H1 (cell line): ENCODE data around the gene CCDC91. TPM values are rescaled to one million over a fixed set of nuclear protein-coding genes. Genes with fewer than 3 reads are reported as not detected.

Experiments used
- CTCF ChIA-PET: fragments of 300-600 bp; sonication (Branson Sonifier 250); formaldehyde crosslinking; loops from one replicate; lab custom pipeline; 2021; ENCODE audit not compliant: partially characterized antibody; lab: Charles Lee
- POLR2A ChIA-PET: fragments of 300-600 bp; sonication (Branson Sonifier 250); formaldehyde crosslinking; loops from one replicate; lab custom pipeline; 2021; ENCODE audit warnings: inconsistent platforms; ENCODE audit not compliant: partially characterized antibody; lab: Charles Lee
- DNase-seq, 2 experiments: peaks; one replicate each; pipeline versions ENCODE4 v3.0.0 to v3.0.0-alpha.2; 2010 to 2022; ENCODE audit warnings: low spot score in 2 of 2, low read depth in 1 of 2, mixed read lengths in 1 of 2
- FAIRE-seq: peaks from 2 replicates; lab custom pipeline; 2011; peaks lifted over from hg19 to GRCh38; lab: Jason Lieb, UNC
- H2AFZ ChIP-seq: 2 replicates; pipeline ENCODE4 v1.8.1; 2012; ENCODE audit warnings: low read length, inconsistent platforms
- H2AK5ac ChIP-seq: 2 replicates; pipeline ENCODE4 v1.6.1; 2013; ENCODE audit warnings: low read depth, low read length
- H2BK120ac ChIP-seq: replicated peaks from 2 replicates; pipeline ENCODE3; 2013; ENCODE audit warnings: low read depth, low read length, inconsistent platforms
- H2BK12ac ChIP-seq: 2 replicates; pipeline ENCODE4 v1.6.1; 2013; ENCODE audit warnings: low read depth, low read length
- H2BK15ac ChIP-seq: 2 replicates; pipeline ENCODE4 v1.6.1; 2013; ENCODE audit warnings: low read length
- H2BK20ac ChIP-seq: 2 replicates; pipeline ENCODE4 v1.6.1; 2013; ENCODE audit warnings: low read length
- H2BK5ac ChIP-seq: 2 replicates; pipeline ENCODE4 v1.6.1; 2013; ENCODE audit warnings: low read depth, low read length
- H3K14ac ChIP-seq: 2 replicates; pipeline ENCODE4 v1.6.1; 2013; ENCODE audit warnings: inconsistent platforms; ENCODE audit not compliant: insufficient read length
- H3K18ac ChIP-seq: 2 replicates; pipeline ENCODE4 v1.6.1; 2013; ENCODE audit warnings: low read length; ENCODE audit errors: extremely low read depth
- H3K23ac ChIP-seq: 2 replicates; pipeline ENCODE4 v1.6.1; 2013; ENCODE audit warnings: inconsistent platforms; ENCODE audit not compliant: insufficient read length
- H3K23me2 ChIP-seq: 2 replicates; pipeline ENCODE4 v1.6.1; 2013; ENCODE audit warnings: low read depth, low read length
- H3K27ac ChIP-seq: 2 replicates; pipeline ENCODE4 v1.6.1; 2011; ENCODE audit warnings: low read depth, low read length, inconsistent platforms
- H3K27me3 ChIP-seq, 4 experiments: replicated peaks in 1 of 4; 1 replicate in 1 of 4; 2 replicates in 3 of 4; pipeline versions ENCODE4 v1.6.1 to v1.8.1; 2011 to 2013; ENCODE audit warnings: low read length in 3 of 4, mild to moderate bottlenecking in 3 of 4, inconsistent platforms in 2 of 4, mixed read lengths in 2 of 4, moderate library complexity in 1 of 4; ENCODE audit not compliant: control insufficient read depth in 3 of 4, insufficient read depth in 3 of 4; ENCODE audit errors: extremely low read depth in 1 of 4
- H3K36me3 ChIP-seq, 4 experiments: 2 replicates each; pipeline versions ENCODE4 v1.6.1 to v1.8.1; 2011 to 2013; ENCODE audit warnings: mild to moderate bottlenecking in 4 of 4, low read length in 3 of 4, moderate library complexity in 2 of 4, control low read depth in 1 of 4, inconsistent platforms in 1 of 4; ENCODE audit not compliant: insufficient read depth in 4 of 4, control insufficient read depth in 2 of 4
- H3K4ac ChIP-seq: replicated peaks from 2 replicates; pipeline ENCODE3; 2013; ENCODE audit warnings: low read length, low read depth, mixed read lengths, inconsistent platforms; ENCODE audit not compliant: insufficient read length
- H3K4me1 ChIP-seq, 4 experiments: replicated peaks in 1 of 4; 1 replicate in 1 of 4; 2 replicates in 3 of 4; pipeline versions ENCODE4 v1.6.1 to v1.8.1; 2011 to 2013; ENCODE audit warnings: low read length in 3 of 4, inconsistent platforms in 2 of 4, mixed read lengths in 1 of 4; ENCODE audit not compliant: insufficient read depth in 4 of 4, control insufficient read depth in 3 of 4
- H3K4me2 ChIP-seq, 2 experiments: 2 replicates each; pipeline versions ENCODE4 v1.6.1 to v1.8.1; 2011 to 2013; ENCODE audit warnings: low read depth in 2 of 2, low read length in 2 of 2, control low read depth in 1 of 2, inconsistent platforms in 1 of 2, mild to moderate bottlenecking in 1 of 2; ENCODE audit not compliant: insufficient read depth in 1 of 2
- H3K4me3 ChIP-seq, 4 experiments: fragments of 200-600, 300-600 bp in 1 of 4; sonication (generic), shearing (Covaris generic), sonication (Bioruptor Twin) in 1 of 4; 2 replicates each; pipeline versions ENCODE4 v1.5.1 to v1.8.1; 2011 to 2016; ENCODE audit warnings: low read length in 4 of 4, low read depth in 3 of 4, control low read depth in 2 of 4, inconsistent platforms in 2 of 4, mild to moderate bottlenecking in 2 of 4, mixed read lengths in 1 of 4, moderate library complexity in 1 of 4; ENCODE audit not compliant: insufficient read depth in 2 of 4; ENCODE audit errors: extremely low read depth in 1 of 4
- H3K56ac ChIP-seq: replicated peaks from 2 replicates; pipeline ENCODE3; 2013; ENCODE audit warnings: low read depth, mild to moderate bottlenecking, mixed read lengths, low read length, inconsistent platforms; ENCODE audit not compliant: insufficient read length
- H3K79me1 ChIP-seq: 2 replicates; pipeline ENCODE4 v1.6.1; 2013; ENCODE audit warnings: low read depth, low read length, control low read depth
- H3K79me2 ChIP-seq, 2 experiments: 2 replicates each; pipeline versions ENCODE4 v1.6.1 to v1.8.1; 2012 to 2013; ENCODE audit warnings: low read length in 2 of 2, mild to moderate bottlenecking in 2 of 2, inconsistent platforms in 1 of 2; ENCODE audit not compliant: insufficient read depth in 2 of 2, control insufficient read depth in 1 of 2
- H3K9ac ChIP-seq, 4 experiments: replicated peaks in 1 of 4; 1 replicate in 1 of 4; 2 replicates in 3 of 4; pipeline versions ENCODE4 v1.6.1 to v1.8.1; 2011 to 2013; ENCODE audit warnings: low read depth in 3 of 4, low read length in 3 of 4, control low read depth in 2 of 4, mild to moderate bottlenecking in 2 of 4, moderate library complexity in 2 of 4, inconsistent platforms in 1 of 4; ENCODE audit errors: extremely low read depth in 1 of 4
- H3K9me3 ChIP-seq, 2 experiments: 2 replicates each; pipeline versions ENCODE4 v1.6.1 to v1.8.1; 2012 to 2013; ENCODE audit warnings: mild to moderate bottlenecking in 2 of 2, moderate library complexity in 2 of 2, control low read depth in 1 of 2, inconsistent platforms in 1 of 2, low read depth in 1 of 2, low read length in 1 of 2, mixed read lengths in 1 of 2; ENCODE audit not compliant: insufficient read depth in 2 of 2
- H4K20me1 ChIP-seq, 2 experiments: replicated peaks in 1 of 2; 2 replicates each; pipeline versions ENCODE3 to v1.8.1; 2011 to 2013; ENCODE audit warnings: inconsistent platforms in 2 of 2, low read length in 2 of 2, mild to moderate bottlenecking in 1 of 2; ENCODE audit not compliant: insufficient read depth in 2 of 2, control insufficient read depth in 1 of 2
- H4K5ac ChIP-seq: 2 replicates; pipeline ENCODE4 v1.6.1; 2013; ENCODE audit warnings: low read length, low read depth, mixed read lengths, inconsistent platforms; ENCODE audit not compliant: insufficient read length
- H4K8ac ChIP-seq: 2 replicates; pipeline ENCODE4 v1.8.0; 2013; ENCODE audit warnings: mild to moderate bottlenecking, moderate library complexity, low read length, inconsistent platforms; ENCODE audit not compliant: insufficient read depth; ENCODE audit errors: extremely low read depth
- H4K91ac ChIP-seq: replicated peaks from 2 replicates; pipeline ENCODE3; 2013; ENCODE audit warnings: low read length, mixed read lengths, inconsistent platforms; ENCODE audit not compliant: insufficient read length
- CEBPB ChIP-seq: IDR thresholded peaks from 2 replicates; pipeline ENCODE4 v1.6.1; 2012; ENCODE audit warnings: low read depth, low read length
- USF2 ChIP-seq: IDR thresholded peaks from 2 replicates; pipeline ENCODE4 v1.6.1; 2011; ENCODE audit warnings: low read length, improper control_type of control experiment
- WGBS, 2 experiments: shearing (Covaris generic) in 1 of 2; methylation state at CpG; one replicate each; pipeline versions ENCODE4 v1.1.6 to v1.1.7; 2013 to 2015; ENCODE audit warnings: low lambda C conversion rate in 2 of 2, mixed read lengths in 2 of 2, inconsistent platforms in 1 of 2, low coverage in 1 of 2, missing lambda C conversion rate in 1 of 2; ENCODE audit not compliant: insufficient replicate concordance in 2 of 2, insufficient coverage in 1 of 2, insufficient read length in 1 of 2; ENCODE audit errors: extremely low coverage in 1 of 2, missing lambda C conversion rate in 1 of 2; 5-methylcytosine and 5-hydroxymethylcytosine counted together
- polyA plus RNA-seq, 7 experiments: library from polyadenylated mRNA; depleted of rRNA in 3 of 7; stranded (reverse) in 5 of 7; unstranded in 2 of 7; fragments of >200 nt in 5 of 7; fragments of 200-250 nt in 2 of 7; gene quantifications; 1 replicate in 5 of 7; 2 replicates in 1 of 7; 4 replicates in 1 of 7; pipeline versions ENCODE4 v1.2.1 to v1.2.3, GENCODE V29; 2011 to 2013; ENCODE audit warnings: missing spikeins in 2 of 7, mixed read lengths in 2 of 7
- total RNA-seq: library from RNA; stranded (reverse); fragmentation: NEBNext Ultra II Directional; extraction: Animal tissue kit (Norgen Biotek cat#: 25700); gene quantifications from 2 replicates; pipeline ENCODE4 v1.2.1, GENCODE V29; 2021

The CCDC91 gene
- total and polyA plus RNA-seq, 2 of the 8 experiments (the other 6 are each of a cell fraction or from before 2014, with no cell fraction given): 8.6 to 23.1 TPM

DNA sequence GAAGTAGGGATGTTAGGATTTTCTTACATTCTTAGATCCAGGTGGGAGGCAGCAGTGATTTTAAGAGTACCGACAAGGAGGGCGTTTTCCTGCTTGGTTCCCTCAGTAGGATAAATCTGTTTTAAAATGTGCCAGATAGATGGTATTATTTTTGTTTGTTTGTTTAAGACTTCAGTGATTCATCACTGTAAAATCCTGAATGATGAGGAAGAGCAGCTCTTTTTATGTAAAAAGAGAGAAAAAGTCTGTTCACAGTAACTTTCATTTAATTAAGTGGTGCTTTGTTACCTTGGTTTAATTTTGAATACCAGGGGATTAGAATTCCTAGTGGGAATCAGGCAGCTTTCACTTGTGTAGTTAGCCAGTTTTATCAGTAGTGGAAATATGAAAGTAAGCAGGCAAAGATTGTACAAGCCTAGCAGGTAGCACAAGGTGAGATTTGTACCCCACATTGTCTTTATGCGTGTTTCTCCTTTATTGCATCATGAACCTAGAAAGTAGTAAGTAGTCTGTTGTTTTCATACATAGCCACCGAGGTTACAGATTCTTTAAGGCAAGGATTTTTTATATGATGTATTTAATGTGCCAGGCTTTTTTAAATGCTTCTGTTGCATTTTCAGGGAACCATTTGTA lies 349.6 kb downstream of the CCDC91 start:
- FAIRE-seq: no peak
- Histone ChIP-seq H3K9ac (no peak overlapping the region), H4K5ac (no peak overlapping the region)

More for the DNA sequence above, 349.6 kb downstream of the CCDC91 start:
- no peak for TF ChIP-seq USF2
- TF ChIP-seq CEBPB: 0 out of 2 replicates have a peak, but pooled peaks have one; percentile 21
- Histone ChIP-seq H3K79me2 (no peaks in the 10 kb centered on the region), H3K9me3 (no peaks in the 10 kb centered on the region), H2BK20ac (no peak overlapping the region), H2BK120ac (no peak overlapping the region), H4K8ac (no peak overlapping the region), H2AFZ (no peak overlapping the region), H3K27me3 (no peaks in the 10 kb centered on the region), H3K4me2 (no peak overlapping the region), H2AK5ac (no peak overlapping the region), H3K4ac (no peak overlapping the region), H4K91ac (no peak overlapping the region), H3K14ac (no peak overlapping the region), H3K4me3 (no peak overlapping the region), H3K4me1 (peaks cover 0 to 2% (median 0%) of the 10 kb centered on the region in 4 experiments; a peak in 1 of 7 replicates), H3K36me3 (no peaks in the 10 kb centered on the region), H2BK12ac (no peak overlapping the region), H3K18ac (no peak overlapping the region), H3K23ac (no peak overlapping the region), H2BK15ac (no peak overlapping the region), H4K20me1 (no peaks in the 10 kb centered on the region), H3K79me1 (no peaks in the 10 kb centered on the region), H3K27ac (no peak overlapping the region), H3K56ac (no peak overlapping the region), H3K23me2 (no peaks in the 10 kb centered on the region), H2BK5ac (no peak overlapping the region)
- POLR2A ChIA-PET: no interaction called here
- 94% methylated on average over 4 of the region's 4 CpGs; no CpG with 5 or more reads in 1 of the 2 experiments for WGBS, 2 experiments
- CTCF ChIA-PET: no interaction called here
- DNase-seq: no peak
